H1 (cell line): ENCODE results near the gene ZNF219. TPM values are rescaled to one million over a fixed set of nuclear protein-coding genes. Genes with fewer than 3 reads are reported as not detected.

Experiments
- ASH2L ChIP-seq: fragments of 200-600, 300-600 bp; sonication (generic); IDR thresholded peaks from one replicate; pipeline ENCODE4 v1.7.1; 2017; ENCODE audit warnings: low read length
- BRCA1 ChIP-seq: IDR thresholded peaks from 2 replicates; pipeline ENCODE4 v1.6.1; 2012; ENCODE audit warnings: low read depth, low read length, improper control_type of control experiment
- EGR1 ChIP-seq: IDR thresholded peaks from 2 replicates; pipeline ENCODE4 v1.6.1; 2011; ENCODE audit warnings: low read depth, low read length, borderline replicate concordance
- KDM1A ChIP-seq: fragments of 200-600, 300-600 bp; sonication (generic); IDR thresholded peaks from 2 replicates; pipeline ENCODE4 v1.7.1; 2016; ENCODE audit warnings: mild to moderate bottlenecking, low read length, borderline replicate concordance
- polyA plus RNA-seq, 7 experiments: library from polyadenylated mRNA; depleted of rRNA in 3 of 7; stranded (reverse) in 5 of 7; unstranded in 2 of 7; fragments of >200 nt in 5 of 7; fragments of 200-250 nt in 2 of 7; gene quantifications; 1 replicate in 5 of 7; 2 replicates in 1 of 7; 4 replicates in 1 of 7; pipeline versions ENCODE4 v1.2.1 to v1.2.3, GENCODE V29; 2011 to 2013; ENCODE audit warnings: missing spikeins in 2 of 7, mixed read lengths in 2 of 7
- total RNA-seq: library from RNA; stranded (reverse); fragmentation: NEBNext Ultra II Directional; extraction: Animal tissue kit (Norgen Biotek cat#: 25700); gene quantifications from 2 replicates; pipeline ENCODE4 v1.2.1, GENCODE V29; 2021
- TF ChIP-seq, protein P1 (sequence below): IDR thresholded peaks from 2 replicates; pipeline ENCODE4 v1.6.1; 2012; ENCODE audit warnings: inconsistent platforms
- TF ChIP-seq, protein P2 (sequence below): IDR thresholded peaks from 2 replicates; pipeline ENCODE4 v1.6.1; 2012; ENCODE audit warnings: low read length, inconsistent platforms

The ZNF219 gene
- total and polyA plus RNA-seq, 2 of the 8 experiments (the other 6 are each of a cell fraction or from before 2014, with no cell fraction given), result 113 to 160 TPM

GRCh38 chr14:21091821-21092272 lies 6.6 kb downstream of the ZNF219 start (continued):
- TF ChIP-seq, protein P1, sequence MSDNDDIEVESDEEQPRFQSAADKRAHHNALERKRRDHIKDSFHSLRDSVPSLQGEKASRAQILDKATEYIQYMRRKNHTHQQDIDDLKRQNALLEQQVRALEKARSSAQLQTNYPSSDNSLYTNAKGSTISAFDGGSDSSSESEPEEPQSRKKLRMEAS, result no peak
- TF ChIP-seq KDM1A (no peak), BRCA1 (no peak), ASH2L (no peak), EGR1 (no peak)
- TF ChIP-seq, protein P2, sequence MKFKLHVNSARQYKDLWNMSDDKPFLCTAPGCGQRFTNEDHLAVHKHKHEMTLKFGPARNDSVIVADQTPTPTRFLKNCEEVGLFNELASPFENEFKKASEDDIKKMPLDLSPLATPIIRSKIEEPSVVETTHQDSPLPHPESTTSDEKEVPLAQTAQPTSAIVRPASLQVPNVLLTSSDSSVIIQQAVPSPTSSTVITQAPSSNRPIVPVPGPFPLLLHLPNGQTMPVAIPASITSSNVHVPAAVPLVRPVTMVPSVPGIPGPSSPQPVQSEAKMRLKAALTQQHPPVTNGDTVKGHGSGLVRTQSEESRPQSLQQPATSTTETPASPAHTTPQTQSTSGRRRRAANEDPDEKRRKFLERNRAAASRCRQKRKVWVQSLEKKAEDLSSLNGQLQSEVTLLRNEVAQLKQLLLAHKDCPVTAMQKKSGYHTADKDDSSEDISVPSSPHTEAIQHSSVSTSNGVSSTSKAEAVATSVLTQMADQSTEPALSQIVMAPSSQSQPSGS, result no peak
